Activated naive CD8-positive, alpha-beta T cell treated with anti-CD3 and anti-CD28 coated beads, Interleukin-2, amount 50 U/mL, for 24 hours (primary cell): ENCODE measurements around the gene MACROD2.

Source experiments
- ATAC-seq: fragments of 150-1000 bp; cut with Tn5 transposase; one replicate; pipeline ENCODE4 v1.10.0; 2021
- DNase-seq: peaks from one replicate; pipeline ENCODE4 v3.0.0; 2021
- H3K27ac Mint-ChIP-seq: one replicate; pipeline ENCODE4 v1.8.0; 2021; ENCODE audit warnings: mild to moderate bottlenecking, mixed read lengths
- H3K27me3 Mint-ChIP-seq: one replicate; pipeline ENCODE4 v1.8.0; 2021; ENCODE audit warnings: mixed read lengths
- H3K36me3 Mint-ChIP-seq: one replicate; pipeline ENCODE4 v1.8.0; 2021; ENCODE audit warnings: low read depth, mixed read lengths
- H3K4me1 Mint-ChIP-seq: one replicate; pipeline ENCODE4 v1.8.0; 2021; ENCODE audit warnings: mixed read lengths
- H3K4me3 Mint-ChIP-seq: one replicate; pipeline ENCODE4 v1.8.0; 2021; ENCODE audit warnings: mild to moderate bottlenecking, moderate library complexity, mixed read lengths
- H3K9me3 Mint-ChIP-seq: one replicate; pipeline ENCODE4 v1.8.0; 2021; ENCODE audit warnings: mixed read lengths

MACROD2 gene

DNA sequence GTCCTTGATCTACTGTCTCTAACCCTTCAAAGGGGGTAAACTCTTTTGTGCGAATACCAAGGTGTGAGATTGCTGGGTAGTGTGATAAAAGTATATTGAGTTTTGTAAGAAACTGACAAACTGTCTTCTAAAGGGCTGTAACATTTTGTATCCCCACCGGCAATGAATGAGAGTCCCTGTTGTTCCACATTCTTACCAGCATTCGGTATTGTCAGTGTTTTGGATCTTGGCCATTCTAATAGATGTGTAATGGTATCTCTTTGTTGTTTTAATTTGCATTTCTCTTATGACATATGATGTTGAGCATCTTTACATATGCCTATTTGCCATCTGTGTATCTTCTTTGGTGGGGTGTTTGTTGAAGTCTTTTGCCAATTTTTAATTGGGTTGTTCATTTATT lies 1487.2 kb downstream of the MACROD2 start:
- H3K36me3 Mint-ChIP-seq = no peaks in the 10 kb centered on the region
- DNase-seq = no peak
- peaks cover 2% of the 10 kb centered on the region for H3K9me3 Mint-ChIP-seq
- no peaks in the 10 kb centered on the region for H3K27me3 Mint-ChIP-seq
- no peak overlapping the region for H3K4me3 Mint-ChIP-seq
- ATAC-seq = no peak
- H3K27ac Mint-ChIP-seq = no peak overlapping the region
- H3K4me1 Mint-ChIP-seq = no peaks in the 10 kb centered on the region

DNA sequence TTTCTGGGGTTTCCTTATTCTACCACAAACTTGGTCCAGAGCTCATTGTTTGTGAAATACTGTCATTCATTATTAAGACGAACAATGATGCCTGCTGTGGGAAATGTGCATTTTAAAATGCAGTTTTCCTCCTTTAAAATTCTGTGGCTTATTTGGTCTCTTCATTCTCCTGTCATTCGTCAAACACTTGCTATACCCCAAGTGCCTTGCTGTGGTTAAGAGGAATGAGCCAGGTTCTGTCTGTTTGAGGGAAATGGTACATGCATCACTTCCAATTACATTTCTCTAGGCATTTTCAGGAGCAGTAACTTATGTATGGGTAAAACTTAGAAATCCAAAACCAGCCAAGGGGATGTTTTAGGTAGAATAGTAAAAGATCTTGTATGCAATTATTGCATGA lies 1490.2 kb downstream of the MACROD2 start:
- Mint-ChIP-seq H3K4me3 (no peak overlapping the region), H3K27me3 (no peaks in the 10 kb centered on the region), H3K27ac (no peak overlapping the region), H3K9me3 (no peaks in the 10 kb centered on the region), H3K4me1 (no peaks in the 10 kb centered on the region), H3K36me3 (no peaks in the 10 kb centered on the region)
- ATAC-seq (no peak), DNase-seq (no peak)

DNA sequence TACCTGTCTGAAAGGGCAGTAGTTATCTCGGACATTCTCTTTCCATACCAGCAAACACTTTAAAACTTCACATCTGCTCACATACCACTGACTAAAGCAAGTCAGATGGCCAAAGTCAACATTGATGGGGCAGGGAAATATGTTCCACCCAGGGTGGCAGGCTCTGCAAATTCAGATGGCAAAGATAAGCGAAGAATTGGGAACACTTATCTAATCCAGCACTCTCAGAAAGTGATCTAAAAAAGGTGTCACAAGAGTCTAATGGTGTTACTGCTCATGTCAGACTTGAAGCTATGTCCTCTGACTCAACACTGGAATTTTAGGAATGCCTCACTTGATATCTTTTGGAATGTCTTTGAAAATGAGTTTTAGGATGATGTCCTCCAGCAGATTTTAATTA lies 1491.7 kb downstream of the MACROD2 start:
- Mint-ChIP-seq H3K9me3 (no peaks in the 10 kb centered on the region), H3K27ac (no peak overlapping the region), H3K4me3 (no peak overlapping the region), H3K36me3 (no peaks in the 10 kb centered on the region), H3K4me1 (no peaks in the 10 kb centered on the region), H3K27me3 (no peaks in the 10 kb centered on the region)
- no peak for DNase-seq
- no peak for ATAC-seq

DNA sequence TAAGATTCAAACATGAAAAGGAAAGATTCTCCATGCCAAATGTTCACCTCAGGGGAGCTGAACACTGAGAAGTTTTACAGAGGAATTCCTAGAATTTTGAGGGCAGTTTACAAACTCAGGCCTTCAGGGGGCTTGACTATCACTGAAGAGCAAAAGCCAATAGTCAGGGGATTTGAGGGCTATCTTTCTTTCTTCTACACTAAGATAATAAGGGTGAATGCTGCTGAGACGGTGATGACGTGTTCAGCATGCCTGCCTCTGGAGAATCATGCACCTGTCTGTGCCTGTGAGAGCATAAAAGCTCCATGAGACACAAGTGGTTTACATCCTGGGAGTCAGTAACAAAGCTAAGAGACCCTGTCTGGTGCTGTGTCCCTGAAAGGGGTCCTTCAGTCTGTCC lies 1492.4 kb downstream of the MACROD2 start:
- H3K36me3 Mint-ChIP-seq = no peaks in the 10 kb centered on the region
- DNase-seq (no peak), ATAC-seq (no peak)
- no peak overlapping the region for H3K4me3 Mint-ChIP-seq
- no peaks in the 10 kb centered on the region for H3K9me3 Mint-ChIP-seq
- no peaks in the 10 kb centered on the region for H3K27me3 Mint-ChIP-seq
- no peak overlapping the region for H3K27ac Mint-ChIP-seq
- H3K4me1 Mint-ChIP-seq = no peaks in the 10 kb centered on the region

DNA sequence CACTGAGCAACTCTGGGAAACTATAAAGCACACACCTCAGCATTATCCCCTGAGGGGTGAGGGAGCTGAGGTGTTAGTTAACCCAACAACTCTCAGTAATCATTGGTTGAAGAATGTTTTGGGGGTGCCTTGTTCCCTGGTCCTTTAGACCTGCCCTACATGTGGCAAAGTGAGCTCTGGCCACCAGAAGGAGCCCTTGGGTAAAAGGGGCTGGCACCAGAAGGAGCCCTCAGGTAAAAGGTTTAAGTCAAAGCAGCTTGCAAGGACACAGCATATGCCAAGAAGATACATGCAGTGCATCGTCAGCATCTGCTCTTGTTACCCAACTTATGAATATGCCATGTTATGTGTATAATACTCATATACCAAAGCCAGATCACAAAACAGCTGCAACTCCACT lies 1496.3 kb downstream of the MACROD2 start:
- Mint-ChIP-seq H3K9me3 (peaks cover 5% of the 10 kb centered on the region), H3K27me3 (no peaks in the 10 kb centered on the region), H3K36me3 (no peaks in the 10 kb centered on the region), H3K4me3 (no peak overlapping the region), H3K4me1 (no peaks in the 10 kb centered on the region), H3K27ac (no peak overlapping the region)
- no peak for ATAC-seq
- DNase-seq = no peak

DNA sequence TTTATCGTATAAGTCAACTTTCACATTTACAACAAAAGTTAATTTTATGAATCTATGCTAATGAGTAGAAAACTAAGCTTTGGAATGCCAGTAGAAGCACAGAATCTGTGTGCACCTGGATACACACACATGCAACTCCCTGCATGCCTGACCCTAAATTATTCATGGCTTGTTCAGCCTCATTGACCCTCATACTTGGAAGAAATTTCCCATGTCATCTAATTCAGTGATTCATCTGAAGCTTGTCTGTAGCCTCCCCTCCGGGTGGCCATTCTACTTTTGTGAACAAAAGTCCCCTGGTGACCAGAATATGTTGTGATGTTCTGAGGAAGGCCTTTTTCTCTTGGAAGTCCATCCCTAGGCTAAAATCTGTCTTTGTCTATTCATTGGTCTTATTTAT lies 1499.5 kb downstream of the MACROD2 start:
- no peaks in the 10 kb centered on the region for H3K27me3 Mint-ChIP-seq
- DNase-seq (no peak), ATAC-seq (no peak)
- no peak overlapping the region for H3K4me3 Mint-ChIP-seq
- peaks cover 18% of the 10 kb centered on the region for H3K9me3 Mint-ChIP-seq
- no peak overlapping the region for H3K27ac Mint-ChIP-seq
- no peaks in the 10 kb centered on the region for H3K36me3 Mint-ChIP-seq
- H3K4me1 Mint-ChIP-seq = no peaks in the 10 kb centered on the region

DNA sequence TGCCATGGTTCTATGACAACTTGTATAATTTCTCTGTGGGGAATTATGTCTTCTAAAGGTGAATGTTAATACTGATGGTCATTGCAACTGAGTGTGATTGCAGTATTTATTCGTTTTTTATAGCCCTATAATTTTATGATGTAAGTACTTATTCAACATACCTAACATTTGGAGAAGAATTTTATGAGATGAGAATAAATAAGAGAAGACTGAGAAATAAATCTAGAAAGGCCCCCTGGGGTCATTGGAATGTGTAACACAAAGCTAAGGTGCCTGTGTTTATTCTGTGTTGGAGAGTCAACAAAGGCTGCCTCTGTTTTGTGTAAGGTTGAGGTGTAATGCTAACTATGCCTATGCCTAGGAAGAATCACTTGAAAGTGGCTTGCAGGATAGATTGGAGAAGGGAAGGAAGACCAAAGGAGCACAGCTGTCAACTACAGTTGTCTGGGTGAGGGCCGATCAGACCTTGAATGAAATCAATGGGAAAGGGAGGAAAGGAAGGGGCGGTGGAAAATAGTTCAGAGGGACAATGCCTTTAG lies 1501.3 kb downstream of the MACROD2 start:
- DNase-seq (no peak), ATAC-seq (no peak)
- Mint-ChIP-seq H3K27ac (no peak overlapping the region), H3K27me3 (no peaks in the 10 kb centered on the region), H3K4me1 (no peaks in the 10 kb centered on the region), H3K9me3 (peaks cover 18% of the 10 kb centered on the region), H3K36me3 (no peaks in the 10 kb centered on the region), H3K4me3 (no peak overlapping the region)

DNA sequence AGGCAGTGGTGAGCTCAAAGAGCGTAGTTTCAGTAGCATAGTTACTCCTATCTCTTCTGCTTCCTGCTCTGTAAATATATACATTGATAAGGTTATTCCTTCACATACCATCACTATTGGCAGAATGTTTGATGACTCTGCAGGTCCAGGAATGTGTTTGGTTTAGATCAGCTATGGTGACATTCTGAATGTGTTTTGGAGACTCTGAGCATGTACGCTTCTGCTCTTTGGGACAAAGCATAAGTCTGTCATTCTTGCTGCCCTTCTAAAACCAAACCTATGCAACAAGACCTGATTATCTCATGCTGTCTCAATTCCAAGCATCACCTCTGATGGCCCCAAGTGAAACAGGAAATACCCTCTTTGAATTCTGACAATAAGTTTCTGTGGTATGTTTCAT lies 1503.6 kb downstream of the MACROD2 start:
- Mint-ChIP-seq H3K27ac (no peak overlapping the region), H3K4me1 (no peaks in the 10 kb centered on the region), H3K27me3 (no peaks in the 10 kb centered on the region), H3K4me3 (no peak overlapping the region), H3K9me3 (peaks cover 18% of the 10 kb centered on the region), H3K36me3 (no peaks in the 10 kb centered on the region)
- DNase-seq (no peak), ATAC-seq (no peak)

DNA sequence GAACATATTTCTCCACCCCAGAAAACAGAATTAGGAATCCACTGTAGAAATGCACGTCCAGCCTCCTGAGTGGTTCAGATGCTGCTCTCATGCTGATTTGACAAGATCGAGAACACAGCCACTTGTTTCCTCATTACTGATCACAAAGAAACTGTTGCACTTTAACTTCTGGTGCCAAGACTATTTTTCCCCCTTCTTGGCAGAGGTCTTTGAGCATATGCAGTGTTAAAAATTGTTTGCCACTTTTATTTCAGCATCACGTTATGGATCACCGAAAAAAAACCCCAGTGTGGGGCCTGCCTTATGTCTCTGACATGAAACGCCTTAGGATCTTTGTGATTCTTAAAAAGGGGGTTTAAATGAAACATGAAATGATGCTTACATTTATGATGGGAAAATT lies 1511.0 kb downstream of the MACROD2 start:
- Mint-ChIP-seq H3K4me1 (no peaks in the 10 kb centered on the region), H3K4me3 (no peak overlapping the region), H3K27me3 (no peaks in the 10 kb centered on the region), H3K9me3 (peaks cover 4% of the 10 kb centered on the region), H3K27ac (no peak overlapping the region), H3K36me3 (no peaks in the 10 kb centered on the region)
- no peak for DNase-seq
- no peak for ATAC-seq

DNA sequence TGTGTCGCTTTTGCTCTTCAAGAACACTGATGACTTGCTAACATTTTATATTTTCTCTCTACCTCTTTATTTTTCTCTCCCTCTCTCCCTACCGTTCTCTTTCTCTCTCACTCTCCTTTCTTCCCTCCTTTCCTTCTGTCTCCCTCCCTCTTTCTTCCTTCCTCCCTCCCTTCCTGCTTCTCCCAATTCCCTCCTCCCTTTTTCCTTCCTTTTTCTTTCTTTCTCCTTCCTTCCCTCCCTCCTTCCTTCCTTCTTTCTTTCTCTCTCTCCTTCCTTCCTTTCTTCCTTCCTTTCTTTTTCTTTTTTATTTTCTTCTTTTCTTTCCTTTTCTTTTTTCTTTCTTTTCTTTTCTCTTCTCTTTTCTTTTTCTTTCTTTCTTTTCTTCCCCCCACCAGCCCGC lies 1511.8 kb downstream of the MACROD2 start:
- no peak for DNase-seq
- Mint-ChIP-seq H3K4me1 (no peaks in the 10 kb centered on the region), H3K27ac (no peak overlapping the region), H3K36me3 (no peaks in the 10 kb centered on the region), H3K27me3 (no peaks in the 10 kb centered on the region), H3K9me3 (peaks cover 4% of the 10 kb centered on the region), H3K4me3 (no peak overlapping the region)
- no peak for ATAC-seq

DNA sequence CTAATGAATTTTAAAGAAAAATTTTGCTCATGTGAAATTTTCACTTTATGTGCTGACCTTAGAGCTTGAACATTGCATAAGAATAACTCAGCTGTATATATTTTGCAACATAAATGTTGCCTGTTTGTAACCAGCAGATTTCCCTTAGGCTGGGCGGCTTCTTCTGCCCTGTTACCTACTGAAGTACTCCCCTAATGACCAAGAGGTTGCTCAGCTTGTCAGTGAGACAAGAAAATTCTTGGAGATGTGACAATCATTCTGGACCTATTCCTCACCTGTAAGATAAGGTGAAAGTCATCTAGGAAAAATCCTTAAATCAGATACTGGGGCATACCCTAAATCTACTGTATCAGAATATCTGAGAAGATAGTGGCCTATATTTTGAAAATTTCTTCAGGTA lies 1516.2 kb downstream of the MACROD2 start:
- DNase-seq (no peak), ATAC-seq (no peak)
- Mint-ChIP-seq H3K4me3 (no peak overlapping the region), H3K27me3 (no peaks in the 10 kb centered on the region), H3K4me1 (no peaks in the 10 kb centered on the region), H3K27ac (no peak overlapping the region), H3K36me3 (no peaks in the 10 kb centered on the region), H3K9me3 (peaks cover 4% of the 10 kb centered on the region)

DNA sequence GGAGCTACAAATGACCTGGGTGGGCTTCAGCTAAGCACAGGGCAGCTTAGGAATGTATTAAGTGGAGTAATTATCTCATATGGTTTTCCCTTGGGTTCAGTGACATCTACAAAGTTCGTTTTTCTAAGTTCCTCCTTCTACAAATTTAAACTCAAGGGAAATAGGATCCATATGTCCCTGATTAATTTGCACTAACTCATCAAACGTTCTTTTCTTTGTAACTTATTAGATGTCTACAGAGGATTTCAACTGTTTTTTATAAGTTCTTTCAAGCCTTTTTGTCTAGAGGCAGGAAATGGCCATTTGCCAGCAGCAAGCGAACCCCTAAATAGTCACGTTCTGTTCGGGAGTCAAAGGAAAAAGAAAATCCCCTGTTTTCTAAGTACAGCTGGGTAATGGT lies 1517.6 kb downstream of the MACROD2 start:
- Mint-ChIP-seq H3K36me3 (no peaks in the 10 kb centered on the region), H3K9me3 (peaks cover 4% of the 10 kb centered on the region), H3K27me3 (no peaks in the 10 kb centered on the region), H3K27ac (no peak overlapping the region), H3K4me3 (no peak overlapping the region), H3K4me1 (no peaks in the 10 kb centered on the region)
- DNase-seq (no peak), ATAC-seq (no peak)

DNA sequence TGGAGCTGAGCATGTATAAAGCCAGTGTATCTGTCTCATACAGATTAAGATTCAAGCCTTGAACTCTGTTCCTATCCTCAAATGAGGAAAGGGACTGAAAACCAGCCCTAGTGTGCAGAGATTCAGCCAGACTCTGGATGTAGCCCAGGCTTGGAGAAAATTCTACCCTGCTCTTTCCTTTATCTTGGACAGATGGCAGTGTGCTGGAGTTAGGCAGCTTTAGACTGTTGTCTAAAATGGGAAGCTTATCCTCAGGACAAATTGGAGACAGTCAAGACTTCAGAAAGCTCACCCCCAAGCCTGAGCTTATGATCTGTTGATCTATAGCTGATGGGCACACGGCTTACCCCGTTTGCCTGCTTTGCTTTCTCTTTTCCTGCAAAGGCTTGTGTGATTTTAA lies 1520.4 kb downstream of the MACROD2 start:
- Mint-ChIP-seq H3K4me1 (no peaks in the 10 kb centered on the region), H3K4me3 (no peak overlapping the region), H3K27me3 (no peaks in the 10 kb centered on the region), H3K36me3 (no peaks in the 10 kb centered on the region), H3K27ac (no peak overlapping the region), H3K9me3 (no peaks in the 10 kb centered on the region)
- no peak for DNase-seq
- ATAC-seq = no peak

DNA sequence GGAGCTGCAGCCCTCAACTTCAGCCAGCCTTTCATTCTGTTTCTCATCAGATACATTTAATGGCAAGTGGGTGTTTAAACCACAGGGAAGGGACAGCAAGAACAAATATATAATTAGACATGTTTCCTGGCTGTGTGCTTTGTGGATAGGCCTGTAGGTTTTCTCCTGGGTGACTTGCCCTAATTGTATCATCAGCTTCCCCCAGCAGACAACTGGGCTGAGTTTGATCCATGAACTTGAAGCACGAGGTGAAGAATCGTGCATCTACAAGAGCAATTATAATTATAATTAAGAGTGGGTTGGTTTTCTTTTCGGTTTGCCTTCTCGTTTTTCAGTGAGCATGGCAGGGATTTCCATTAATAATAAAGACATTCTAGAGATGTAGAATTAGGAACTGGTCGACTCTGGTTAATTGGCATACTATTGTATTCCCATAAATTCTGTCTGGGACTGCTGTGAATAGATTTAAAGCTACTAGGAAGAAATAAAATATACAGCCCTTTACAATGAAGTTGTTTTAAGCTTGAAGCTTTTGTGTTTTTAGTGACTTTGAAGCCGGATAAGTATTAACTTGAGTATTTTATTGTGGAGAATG lies 1525.7 kb downstream of the MACROD2 start:
- no peak for ATAC-seq

DNA sequence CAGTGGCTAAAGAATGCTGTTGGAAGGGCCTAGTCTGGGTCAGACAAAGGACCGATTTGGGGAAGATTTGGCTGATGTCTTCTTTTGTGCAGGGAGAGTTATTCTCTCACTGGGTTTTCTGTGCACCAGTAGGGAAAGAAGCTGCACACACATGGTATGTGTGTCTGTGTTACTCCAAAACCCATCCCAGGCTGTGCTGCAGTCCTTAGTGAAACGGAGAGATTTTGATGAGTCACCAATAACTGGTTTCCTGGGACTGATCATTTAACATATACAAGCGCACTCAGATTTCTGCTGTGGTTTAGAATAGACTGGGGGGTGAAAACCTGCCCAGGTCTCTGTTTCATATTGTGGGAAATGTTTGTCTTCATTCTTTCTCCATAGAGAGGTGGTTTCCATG lies 1528.1 kb downstream of the MACROD2 start:
- Mint-ChIP-seq H3K27me3 (no peaks in the 10 kb centered on the region), H3K4me1 (no peaks in the 10 kb centered on the region), H3K4me3 (no peak overlapping the region), H3K9me3 (peaks cover 6% of the 10 kb centered on the region), H3K27ac (no peak overlapping the region), H3K36me3 (no peaks in the 10 kb centered on the region)
- DNase-seq (no peak), ATAC-seq (no peak)

More for the DNA sequence above, 1525.7 kb downstream of the MACROD2 start:
- H3K27ac Mint-ChIP-seq = no peak overlapping the region
- no peaks in the 10 kb centered on the region for H3K36me3 Mint-ChIP-seq
- H3K27me3 Mint-ChIP-seq = no peaks in the 10 kb centered on the region
- H3K9me3 Mint-ChIP-seq = no peaks in the 10 kb centered on the region
- DNase-seq = no peak
- no peaks in the 10 kb centered on the region for H3K4me1 Mint-ChIP-seq
- H3K4me3 Mint-ChIP-seq = no peak overlapping the region
